HEK293T (cell line): ENCODE measurements around the gene OR2W1.

Experiments
- CTCF ChIA-PET: fragments of 350-600 bp; formaldehyde crosslinking; extraction: SDS; loops from one replicate; lab custom pipeline; 2021; ENCODE audit warnings: antibody characterized with exemption, inconsistent platforms; lab: Yijun Ruan, JAX
- POLR2A ChIA-PET: fragments of 350-600 bp; formaldehyde crosslinking; extraction: SDS; loops from one replicate; lab custom pipeline; 2020; ENCODE audit warnings: antibody characterized with exemption, inconsistent platforms; lab: Yijun Ruan, JAX
- DNase-seq: peaks from one replicate; pipeline ENCODE4 v3.0.0; 2012; ENCODE audit warnings: mixed read lengths; ENCODE audit errors: extremely low spot score
- ARNT ChIP-seq: fragments of 450-650 bp; IDR thresholded peaks from 2 replicates; pipeline ENCODE4 v1.6.1; 2017; ENCODE audit warnings: mild to moderate bottlenecking
- BHLHE40 ChIP-seq: fragments of 450-650 bp; IDR thresholded peaks from 2 replicates; pipeline ENCODE4 v1.6.1; 2016; ENCODE audit warnings: mild to moderate bottlenecking, moderate library complexity, borderline replicate concordance
- CTBP1 ChIP-seq: fragments of 450-650 bp; IDR thresholded peaks from 2 replicates; pipeline ENCODE4 v1.6.1; 2016; ENCODE audit warnings: borderline replicate concordance
- ELF4 ChIP-seq: fragments of 450-650 bp; IDR thresholded peaks from 2 replicates; pipeline ENCODE4 v1.6.1; 2017; ENCODE audit warnings: antibody characterized with exemption
- FOXA1 ChIP-seq: fragments of 450-650 bp; IDR thresholded peaks from 2 replicates; pipeline ENCODE4 v1.6.1; 2016; ENCODE audit warnings: mild to moderate bottlenecking
- FOXK2 ChIP-seq: fragments of 450-650 bp; IDR thresholded peaks from 2 replicates; pipeline ENCODE4 v1.6.1; 2016; ENCODE audit warnings: mild to moderate bottlenecking
- HDGF ChIP-seq: fragments of 450-650 bp; IDR thresholded peaks from 2 replicates; pipeline ENCODE4 v1.6.1; 2017; ENCODE audit warnings: antibody characterized with exemption, borderline replicate concordance
- L3MBTL2 ChIP-seq: fragments of 450-650 bp; conservative IDR thresholded peaks from 2 replicates; pipeline ENCODE4 v1.6.1; 2016; ENCODE audit warnings: mild to moderate bottlenecking
- LEF1 ChIP-seq: fragments of 450-650 bp; IDR thresholded peaks from 2 replicates; pipeline ENCODE4 v1.6.1; 2017; ENCODE audit warnings: mild to moderate bottlenecking, borderline replicate concordance
- NFRKB ChIP-seq: fragments of 450-650 bp; IDR thresholded peaks from 2 replicates; pipeline ENCODE4 v1.6.1; 2016; ENCODE audit warnings: mild to moderate bottlenecking, moderate library complexity
- SUZ12 ChIP-seq: fragments of 450-650 bp; IDR thresholded peaks from 2 replicates; pipeline ENCODE4 v1.6.1; 2016; ENCODE audit warnings: mild to moderate bottlenecking
- TARDBP ChIP-seq: fragments of 450-650 bp; IDR thresholded peaks from 2 replicates; pipeline ENCODE4 v1.6.1; 2016
- ZNF384 ChIP-seq: fragments of 450-650 bp; IDR thresholded peaks from 2 replicates; pipeline ENCODE4 v1.6.1; 2016
- TF ChIP-seq, protein P1 (sequence below): fragments of 450-650 bp; IDR thresholded peaks from 2 replicates; pipeline ENCODE4 v1.6.1; 2016

Gene OR2W1

DNA sequence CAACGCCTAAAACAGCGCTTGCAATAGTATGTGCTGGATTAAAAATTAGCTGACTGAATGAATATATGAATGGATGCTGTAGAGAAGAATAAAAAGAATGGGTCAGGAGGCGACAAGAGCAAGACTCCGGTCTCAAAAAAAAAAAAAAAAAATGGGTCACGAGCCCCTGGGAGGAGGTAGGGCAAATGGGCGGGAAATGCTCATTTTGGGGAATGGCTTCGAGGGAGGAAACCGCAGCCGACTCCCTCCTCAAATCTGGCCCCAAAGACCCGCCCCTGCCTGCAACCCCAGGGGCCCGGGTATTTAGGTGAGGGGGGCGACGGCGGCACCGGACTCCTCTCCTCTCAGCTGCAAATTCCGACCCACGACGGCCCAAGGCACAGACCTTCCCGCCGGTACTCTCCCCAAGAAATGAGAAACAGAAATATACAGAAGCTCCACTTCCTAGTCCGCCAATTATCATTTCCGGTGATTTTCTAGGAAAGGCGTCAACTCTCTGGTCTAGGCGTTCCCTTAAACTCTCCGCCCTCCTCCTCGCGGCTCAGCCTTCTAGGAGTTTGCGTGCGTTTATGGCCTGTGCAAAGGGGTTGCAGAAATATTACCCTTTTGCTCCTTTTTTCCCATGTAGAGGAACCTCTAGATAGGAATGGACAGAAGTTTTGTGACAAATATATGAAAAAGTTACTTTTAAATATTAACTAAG lies 39.6 kb downstream of the OR2W1 start, which contains the start of gene ZNF311:
Gene ZNF311 (minus strand): TSS at position 133 of the 703 bp plus-strand sequence. CDS start 1,361 bp downstream, outside the sequence.
- POLR2A ChIA-PET: interaction anchor here (0.6 to 1.6 kb wide), 2 partner anchors 11 to 20 kb away, joined by 3 to 6 read pairs; no protein-coding TSS in a partner anchor
- DNase-seq: no peak
- CTCF ChIA-PET: interaction anchor here (0.6 kb wide), 1 partner anchor 21 kb away, joined by 5 read pairs; no protein-coding TSS in a partner anchor
- no peak for TF ChIP-seq ARNT
- no peak for TF ChIP-seq BHLHE40
- TF ChIP-seq LEF1: no peak
- TF ChIP-seq SUZ12: no peak
- no peak for TF ChIP-seq NFRKB
- no peak for TF ChIP-seq HDGF
- TF ChIP-seq FOXA1: no peak

DNA sequence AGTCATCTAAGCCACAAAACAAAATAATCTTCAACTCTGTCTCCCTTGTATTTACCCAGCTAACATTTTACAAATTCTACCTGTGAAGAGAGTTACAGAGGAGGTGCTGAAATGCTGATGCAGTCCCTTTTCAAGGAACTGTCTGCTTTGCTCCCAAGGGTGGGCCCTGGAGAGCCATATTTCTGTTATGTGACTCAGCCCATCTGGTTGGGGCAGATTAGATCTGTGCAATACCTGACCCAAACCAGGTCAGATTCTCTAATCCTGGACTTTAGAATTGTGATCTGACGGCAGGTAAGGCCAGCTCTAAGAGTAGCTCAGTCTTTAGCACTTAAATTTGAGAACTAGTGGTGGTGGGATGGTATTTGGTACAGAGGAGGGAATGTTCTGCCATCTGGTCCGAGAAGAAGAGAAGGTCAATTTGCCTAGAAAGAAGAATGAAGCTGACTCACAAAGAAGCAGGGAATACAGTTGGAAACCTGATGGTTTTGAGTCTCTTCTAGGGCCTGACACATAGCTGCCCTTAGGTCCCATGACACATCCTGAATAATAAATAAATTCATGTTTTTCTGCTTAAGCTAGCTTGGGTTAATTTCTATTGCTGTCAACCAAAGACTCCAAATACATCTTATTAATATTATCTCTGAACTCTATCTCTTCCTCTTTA lies 48.0 kb downstream of the OR2W1 start:
- no peak for DNase-seq
- TF ChIP-seq FOXA1 (no peak), HDGF (no peak), LEF1 (no peak)
- ChIA-PET POLR2A (interaction anchor here (3.4 kb wide), 1 partner anchor 12 kb away, joined by 17 read pairs; no protein-coding TSS in a partner anchor), CTCF (no interaction called here)

DNA sequence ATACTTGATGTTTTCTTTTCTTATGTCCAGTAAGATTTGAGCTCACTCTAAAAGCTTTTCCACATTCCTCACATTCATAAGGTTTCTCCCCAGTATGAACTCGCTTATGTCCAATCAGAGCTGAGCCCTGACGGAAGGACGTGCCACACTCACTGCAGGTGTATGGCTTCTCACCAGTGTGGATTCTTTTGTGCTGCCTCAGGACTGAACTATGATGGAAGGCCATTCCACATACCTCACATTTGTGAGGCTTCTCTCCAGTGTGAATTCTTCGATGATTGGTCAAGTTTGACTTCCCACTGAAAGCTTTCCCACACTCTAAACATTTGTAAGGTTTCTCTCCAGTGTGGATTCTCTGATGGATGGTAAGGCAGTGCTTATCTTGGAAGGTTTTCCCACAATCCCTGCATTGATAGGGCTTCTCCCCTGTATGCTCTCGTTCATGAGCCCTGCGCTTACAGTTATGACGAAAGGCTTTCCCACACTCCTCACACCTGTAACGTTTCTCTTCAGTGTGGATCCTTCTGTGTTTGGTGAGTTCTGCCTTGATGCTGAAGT lies 49.8 kb downstream of the OR2W1 start:
- CTCF ChIA-PET: interaction anchor here (1.4 kb wide), 1 partner anchor 13 kb away, joined by 4 read pairs; no protein-coding TSS in a partner anchor
- POLR2A ChIA-PET: interaction anchor here (1.1 kb wide), 1 partner anchor 10 kb away, joined by 4 read pairs; no protein-coding TSS in a partner anchor
- DNase-seq: no peak
- TF ChIP-seq FOXK2 (no peak), ARNT (no peak), ZNF384 (no peak), NFRKB (no peak), L3MBTL2 (no peak), TARDBP (no peak), CTBP1 (no peak), HDGF (no peak), SUZ12 (no peak), ELF4 (no peak), LEF1 (no peak), BHLHE40 (no peak), FOXA1 (no peak)
- TF ChIP-seq, protein P1, sequence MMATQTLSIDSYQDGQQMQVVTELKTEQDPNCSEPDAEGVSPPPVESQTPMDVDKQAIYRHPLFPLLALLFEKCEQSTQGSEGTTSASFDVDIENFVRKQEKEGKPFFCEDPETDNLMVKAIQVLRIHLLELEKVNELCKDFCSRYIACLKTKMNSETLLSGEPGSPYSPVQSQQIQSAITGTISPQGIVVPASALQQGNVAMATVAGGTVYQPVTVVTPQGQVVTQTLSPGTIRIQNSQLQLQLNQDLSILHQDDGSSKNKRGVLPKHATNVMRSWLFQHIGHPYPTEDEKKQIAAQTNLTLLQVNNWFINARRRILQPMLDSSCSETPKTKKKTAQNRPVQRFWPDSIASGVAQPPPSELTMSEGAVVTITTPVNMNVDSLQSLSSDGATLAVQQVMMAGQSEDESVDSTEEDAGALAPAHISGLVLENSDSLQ: no peak
